Liver (tissue), 3 donors: ENCODE data around the gene SP140.

Experiments
- EGR1 ChIP-seq, 2 donors: IDR thresholded peaks; 2 replicates each; pipeline ENCODE4 v1.6.1; 2016 to 2018; ENCODE audit warnings: antibody characterized with exemption in 2 of 2, low read depth in 2 of 2
- FOXA1 ChIP-seq: IDR thresholded peaks from 2 replicates; pipeline ENCODE4 v1.6.1; 2016; ENCODE audit warnings: antibody characterized with exemption
- JUND ChIP-seq, 2 donors: IDR thresholded peaks; 2 replicates each; pipeline ENCODE4 v1.6.1; 2016; ENCODE audit warnings: antibody characterized with exemption in 2 of 2
- NR2F2 ChIP-seq: IDR thresholded peaks from 2 replicates; pipeline ENCODE4 v1.6.1; 2016; ENCODE audit warnings: antibody characterized with exemption
- RAD21 ChIP-seq, 2 donors: IDR thresholded peaks; 2 replicates each; pipeline ENCODE4 v1.6.1; 2016; ENCODE audit warnings: antibody characterized with exemption in 2 of 2, mild to moderate bottlenecking in 2 of 2
- SP1 ChIP-seq: IDR thresholded peaks from 2 replicates; pipeline ENCODE4 v1.6.1; 2018; ENCODE audit warnings: antibody characterized with exemption, mild to moderate bottlenecking
- TAF1 ChIP-seq: conservative IDR thresholded peaks from 2 replicates; pipeline ENCODE4 v1.6.1; 2016; ENCODE audit warnings: antibody characterized with exemption, mild to moderate bottlenecking
- TF ChIP-seq, protein P1 (sequence below): fragments of 150-350 bp; IDR thresholded peaks from 2 replicates; pipeline ENCODE4 v1.5.1; 2017; ENCODE audit warnings: improper control_type of control experiment, low read depth, low read length; ENCODE audit not compliant: missing input control
- TF ChIP-seq, protein P2 (sequence below): IDR thresholded peaks from 2 replicates; pipeline ENCODE4 v1.6.1; 2016; ENCODE audit warnings: antibody characterized with exemption
- TF ChIP-seq, protein P3 (sequence below): IDR thresholded peaks from 2 replicates; pipeline ENCODE4 v1.6.1; 2016; ENCODE audit warnings: antibody characterized with exemption, mild to moderate bottlenecking
- TF ChIP-seq, protein P4 (sequence below): IDR thresholded peaks from 2 replicates; pipeline ENCODE4 v1.6.1; 2016; ENCODE audit warnings: antibody characterized with exemption
- TF ChIP-seq, protein P5 (sequence below): IDR thresholded peaks from 2 replicates; pipeline ENCODE4 v1.6.1; 2016; ENCODE audit warnings: antibody characterized with exemption
- donor health status: healthy.
- donor health status: healthy.

DNA sequence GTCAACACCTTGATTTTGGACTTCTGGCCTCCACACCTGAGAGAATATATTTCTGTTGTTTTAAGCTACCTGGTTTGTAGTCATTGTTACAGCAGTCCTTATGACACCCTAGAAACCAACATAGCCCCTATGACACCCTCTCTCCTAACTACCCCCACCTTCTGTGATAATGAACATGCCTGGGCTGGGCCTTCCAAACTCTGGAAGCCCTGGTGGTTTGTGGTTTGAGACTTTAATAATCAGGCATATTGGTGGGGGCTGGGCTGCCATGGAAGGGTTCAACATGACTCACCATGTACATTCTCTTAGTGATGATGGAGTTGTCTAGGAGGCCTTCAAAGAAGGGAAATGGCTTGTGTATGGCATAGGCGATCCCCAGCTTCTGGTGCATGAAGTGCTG lies 9.0 kb upstream of the SP140 start:
- TF ChIP-seq JUND (IDR thresholded peaks at IDR 0.05) = no peak
- TF ChIP-seq, protein P1, sequence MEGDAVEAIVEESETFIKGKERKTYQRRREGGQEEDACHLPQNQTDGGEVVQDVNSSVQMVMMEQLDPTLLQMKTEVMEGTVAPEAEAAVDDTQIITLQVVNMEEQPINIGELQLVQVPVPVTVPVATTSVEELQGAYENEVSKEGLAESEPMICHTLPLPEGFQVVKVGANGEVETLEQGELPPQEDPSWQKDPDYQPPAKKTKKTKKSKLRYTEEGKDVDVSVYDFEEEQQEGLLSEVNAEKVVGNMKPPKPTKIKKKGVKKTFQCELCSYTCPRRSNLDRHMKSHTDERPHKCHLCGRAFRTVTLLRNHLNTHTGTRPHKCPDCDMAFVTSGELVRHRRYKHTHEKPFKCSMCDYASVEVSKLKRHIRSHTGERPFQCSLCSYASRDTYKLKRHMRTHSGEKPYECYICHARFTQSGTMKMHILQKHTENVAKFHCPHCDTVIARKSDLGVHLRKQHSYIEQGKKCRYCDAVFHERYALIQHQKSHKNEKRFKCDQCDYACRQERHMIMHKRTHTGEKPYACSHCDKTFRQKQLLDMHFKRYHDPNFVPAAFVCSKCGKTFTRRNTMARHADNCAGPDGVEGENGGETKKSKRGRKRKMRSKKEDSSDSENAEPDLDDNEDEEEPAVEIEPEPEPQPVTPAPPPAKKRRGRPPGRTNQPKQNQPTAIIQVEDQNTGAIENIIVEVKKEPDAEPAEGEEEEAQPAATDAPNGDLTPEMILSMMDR = no peak
- no peak for TF ChIP-seq EGR1 (IDR thresholded peaks at IDR 0.05; ENCODE audit: low read depth in 2 of 2)
- TF ChIP-seq TAF1 = no peak
- no peak for TF ChIP-seq RAD21 (IDR thresholded peaks at IDR 0.05)
- TF ChIP-seq, protein P2, sequence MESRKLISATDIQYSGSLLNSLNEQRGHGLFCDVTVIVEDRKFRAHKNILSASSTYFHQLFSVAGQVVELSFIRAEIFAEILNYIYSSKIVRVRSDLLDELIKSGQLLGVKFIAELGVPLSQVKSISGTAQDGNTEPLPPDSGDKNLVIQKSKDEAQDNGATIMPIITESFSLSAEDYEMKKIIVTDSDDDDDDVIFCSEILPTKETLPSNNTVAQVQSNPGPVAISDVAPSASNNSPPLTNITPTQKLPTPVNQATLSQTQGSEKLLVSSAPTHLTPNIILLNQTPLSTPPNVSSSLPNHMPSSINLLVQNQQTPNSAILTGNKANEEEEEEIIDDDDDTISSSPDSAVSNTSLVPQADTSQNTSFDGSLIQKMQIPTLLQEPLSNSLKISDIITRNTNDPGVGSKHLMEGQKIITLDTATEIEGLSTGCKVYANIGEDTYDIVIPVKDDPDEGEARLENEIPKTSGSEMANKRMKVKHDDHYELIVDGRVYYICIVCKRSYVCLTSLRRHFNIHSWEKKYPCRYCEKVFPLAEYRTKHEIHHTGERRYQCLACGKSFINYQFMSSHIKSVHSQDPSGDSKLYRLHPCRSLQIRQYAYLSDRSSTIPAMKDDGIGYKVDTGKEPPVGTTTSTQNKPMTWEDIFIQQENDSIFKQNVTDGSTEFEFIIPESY = no peak
- no peak for TF ChIP-seq FOXA1
- TF ChIP-seq SP1 = no peak
- TF ChIP-seq, protein P3, sequence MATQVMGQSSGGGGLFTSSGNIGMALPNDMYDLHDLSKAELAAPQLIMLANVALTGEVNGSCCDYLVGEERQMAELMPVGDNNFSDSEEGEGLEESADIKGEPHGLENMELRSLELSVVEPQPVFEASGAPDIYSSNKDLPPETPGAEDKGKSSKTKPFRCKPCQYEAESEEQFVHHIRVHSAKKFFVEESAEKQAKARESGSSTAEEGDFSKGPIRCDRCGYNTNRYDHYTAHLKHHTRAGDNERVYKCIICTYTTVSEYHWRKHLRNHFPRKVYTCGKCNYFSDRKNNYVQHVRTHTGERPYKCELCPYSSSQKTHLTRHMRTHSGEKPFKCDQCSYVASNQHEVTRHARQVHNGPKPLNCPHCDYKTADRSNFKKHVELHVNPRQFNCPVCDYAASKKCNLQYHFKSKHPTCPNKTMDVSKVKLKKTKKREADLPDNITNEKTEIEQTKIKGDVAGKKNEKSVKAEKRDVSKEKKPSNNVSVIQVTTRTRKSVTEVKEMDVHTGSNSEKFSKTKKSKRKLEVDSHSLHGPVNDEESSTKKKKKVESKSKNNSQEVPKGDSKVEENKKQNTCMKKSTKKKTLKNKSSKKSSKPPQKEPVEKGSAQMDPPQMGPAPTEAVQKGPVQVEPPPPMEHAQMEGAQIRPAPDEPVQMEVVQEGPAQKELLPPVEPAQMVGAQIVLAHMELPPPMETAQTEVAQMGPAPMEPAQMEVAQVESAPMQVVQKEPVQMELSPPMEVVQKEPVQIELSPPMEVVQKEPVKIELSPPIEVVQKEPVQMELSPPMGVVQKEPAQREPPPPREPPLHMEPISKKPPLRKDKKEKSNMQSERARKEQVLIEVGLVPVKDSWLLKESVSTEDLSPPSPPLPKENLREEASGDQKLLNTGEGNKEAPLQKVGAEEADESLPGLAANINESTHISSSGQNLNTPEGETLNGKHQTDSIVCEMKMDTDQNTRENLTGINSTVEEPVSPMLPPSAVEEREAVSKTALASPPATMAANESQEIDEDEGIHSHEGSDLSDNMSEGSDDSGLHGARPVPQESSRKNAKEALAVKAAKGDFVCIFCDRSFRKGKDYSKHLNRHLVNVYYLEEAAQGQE = no peak
- no peak for TF ChIP-seq NR2F2
- TF ChIP-seq, protein P4, sequence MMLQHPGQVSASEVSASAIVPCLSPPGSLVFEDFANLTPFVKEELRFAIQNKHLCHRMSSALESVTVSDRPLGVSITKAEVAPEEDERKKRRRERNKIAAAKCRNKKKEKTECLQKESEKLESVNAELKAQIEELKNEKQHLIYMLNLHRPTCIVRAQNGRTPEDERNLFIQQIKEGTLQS = no peak
- TF ChIP-seq, protein P5, sequence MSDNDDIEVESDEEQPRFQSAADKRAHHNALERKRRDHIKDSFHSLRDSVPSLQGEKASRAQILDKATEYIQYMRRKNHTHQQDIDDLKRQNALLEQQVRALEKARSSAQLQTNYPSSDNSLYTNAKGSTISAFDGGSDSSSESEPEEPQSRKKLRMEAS = no peak
